Measurements from ENCODE around the gene TNKS1BP1. TPM values are rescaled to one million over a fixed set of nuclear protein-coding genes. Genes with fewer than 3 reads are reported as not detected.

TNKS1BP1 gene
- total and polyA plus RNA-seq, 2 experiments from 2014 or later: 64.2 to 72.2 TPM

GRCh38 chr11:57332694-57333440, 8.1 kb upstream of the TNKS1BP1 start:
- peaks cover 17% of the 10 kb centered on the region for H3K4me1 ChIP-seq (ENCODE audit: insufficient read depth)
- no peaks in the 10 kb centered on the region for H3K9me3 Mint-ChIP-seq
- H3K4me3 Mint-ChIP-seq: no peak overlapping the region
- peaks cover 7% of the 10 kb centered on the region for H3K27me3 Mint-ChIP-seq (ENCODE audit: insufficient read depth, low read depth, poor library complexity)
- DNase-seq (ENCODE audit: low spot score): no peak
- no peak overlapping the region for H2AFZ ChIP-seq
- H3K27ac Mint-ChIP-seq: no peak overlapping the region
- H3K79me2 ChIP-seq (replicated peaks; ENCODE audit: insufficient read depth): peaks cover 39% of the 10 kb centered on the region
- peaks cover 16% of the 10 kb centered on the region for H4K20me1 ChIP-seq (replicated peaks; ENCODE audit: insufficient read depth)
- TF ChIP-seq JUNB (IDR thresholded peaks at IDR 0.05; ENCODE audit: unreplicated experiment) (no peak), ZNF114 (CRISPR knock-in tag; IDR thresholded peaks at IDR 0.05) (no peak), STAT1 (IDR thresholded peaks at IDR 0.05; ENCODE audit: unreplicated experiment) (no peak), NANOG (IDR thresholded peaks at IDR 0.05; ENCODE audit: borderline replicate concordance) (no peak), ZNF462 (CRISPR knock-in tag; IDR thresholded peaks at IDR 0.05) (no peak)
- no peaks in the 10 kb centered on the region for H3F3A ChIP-seq (replicated peaks; ENCODE audit: low read depth)
- peaks cover 72% of the 10 kb centered on the region for H3K36me3 Mint-ChIP-seq (ENCODE audit: low read depth)
- H3K27me3 ChIP-seq (ENCODE audit: insufficient read depth): no peaks in the 10 kb centered on the region
- no peak overlapping the region for H3K4me3 ChIP-seq
- no peak for ATAC-seq
- no peak overlapping the region for H3K27ac ChIP-seq (ENCODE audit: low read depth)
- no peak overlapping the region for H3K4me2 ChIP-seq
- H3K36me3 ChIP-seq (ENCODE audit: insufficient read depth): peaks cover 54% of the 10 kb centered on the region
- H3K9me2 ChIP-seq (ENCODE audit: insufficient read depth): no peaks in the 10 kb centered on the region
- peaks cover 25% of the 10 kb centered on the region for H3K4me1 Mint-ChIP-seq

GRCh38 chr11:57331720-57332119, 7.0 kb upstream of the TNKS1BP1 start:
- DNase-seq (ENCODE audit: low spot score) (no peak), ATAC-seq (no peak)
- Histone ChIP-seq H3K27ac (ENCODE audit: low read depth) (no peak overlapping the region), H3K27me3 (ENCODE audit: insufficient read depth) (no peaks in the 10 kb centered on the region), H3K36me3 (ENCODE audit: insufficient read depth) (peaks cover 54% of the 10 kb centered on the region), H3K4me3 (no peak overlapping the region), H3K4me2 (no peak overlapping the region), H4K20me1 (replicated peaks; ENCODE audit: insufficient read depth) (peaks cover 16% of the 10 kb centered on the region), H3K9me2 (ENCODE audit: insufficient read depth) (no peaks in the 10 kb centered on the region), H3K79me2 (replicated peaks; ENCODE audit: insufficient read depth) (peaks cover 39% of the 10 kb centered on the region), H3F3A (replicated peaks; ENCODE audit: low read depth) (peaks cover 6% of the 10 kb centered on the region; the same call in 1 of the 2 replicates), H3K4me1 (ENCODE audit: insufficient read depth) (peaks cover 14% of the 10 kb centered on the region), H2AFZ (no peak overlapping the region)
- H3K27me3 Mint-ChIP-seq (ENCODE audit: insufficient read depth, low read depth, poor library complexity): peaks cover 7% of the 10 kb centered on the region
- no peak overlapping the region for H3K4me3 Mint-ChIP-seq
- H3K4me1 Mint-ChIP-seq: peaks cover 28% of the 10 kb centered on the region
- peaks cover 84% of the 10 kb centered on the region for H3K36me3 Mint-ChIP-seq (ENCODE audit: low read depth)
- H3K27ac Mint-ChIP-seq: no peak overlapping the region
- H3K9me3 Mint-ChIP-seq: no peaks in the 10 kb centered on the region
- TF ChIP-seq POLR2AphosphoS5 (IDR thresholded peaks at IDR 0.05; ENCODE audit: low read depth) (no peak), ZNF462 (CRISPR knock-in tag; IDR thresholded peaks at IDR 0.05) (no peak)

All from GM23338 (cell line).